Measurements from ENCODE around the gene TAF5L.
A peak's percentile ranks its signal among the peaks of the same experiment; 100 is the strongest.
"Not testable (repeated sequence)": the region's sequence is repeated elsewhere in the genome, so short reads cannot be mapped to it uniquely, and the experiment has no call there.

TAF5L gene

GRCh38 chr1:229567109-229567868 is 58.6 kb downstream of the TAF5L start:
- DNase-seq (ENCODE audit: low read depth), result no peak

DNA sequence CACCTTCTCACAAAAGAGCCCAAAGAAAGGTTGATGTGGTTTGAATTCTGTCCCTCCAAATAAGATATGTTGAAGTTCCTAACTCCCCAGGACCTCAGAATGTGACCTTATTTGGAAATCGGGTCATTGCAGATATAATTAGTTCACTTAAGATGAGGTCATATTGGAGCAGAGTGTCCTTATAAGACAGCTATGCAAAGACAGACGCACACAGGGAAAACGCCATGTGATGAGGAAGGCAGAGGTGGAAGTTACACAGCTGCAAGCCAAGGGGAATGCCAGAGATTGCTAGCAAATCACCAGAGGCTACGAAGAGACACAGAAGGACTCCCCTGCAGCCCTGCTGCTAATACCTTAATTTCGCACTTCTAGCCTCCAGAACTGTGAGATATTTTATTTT is 62.2 kb downstream of the TAF5L start:
- DNase-seq (ENCODE audit: low read depth), result no peak

GRCh38 chr1:229563241-229563640 is 62.7 kb downstream of the TAF5L start:
- no peak for DNase-seq (ENCODE audit: low read depth)

GRCh38 chr1:229562686-229563085 is 63.2 kb downstream of the TAF5L start:
- no peak for DNase-seq (ENCODE audit: low read depth)

GRCh38 chr1:229561141-229561540 is 64.8 kb downstream of the TAF5L start:
- no peak for DNase-seq (ENCODE audit: low read depth)

DNA sequence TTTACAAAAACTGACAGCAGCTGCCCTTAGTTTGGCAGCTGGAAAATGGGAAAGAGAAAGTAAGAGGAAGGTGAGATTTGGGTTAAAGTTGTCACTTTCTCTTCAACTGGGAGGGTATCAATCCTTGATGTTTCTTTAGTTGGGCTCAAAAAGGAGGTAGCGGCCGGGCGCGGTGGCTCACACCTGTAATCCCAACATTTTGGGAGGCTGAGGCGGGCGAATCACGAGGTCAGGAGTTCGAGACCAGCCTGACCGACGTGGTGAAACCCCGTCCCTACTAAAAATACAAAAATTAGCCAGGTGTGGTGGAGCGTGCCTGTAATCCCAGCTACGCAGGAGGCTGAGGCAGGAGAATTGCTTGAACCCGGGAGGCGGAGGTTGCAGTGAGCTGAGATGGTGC is 65.8 kb downstream of the TAF5L start:
- not testable (repeated sequence) for DNase-seq (ENCODE audit: low read depth)

DNA sequence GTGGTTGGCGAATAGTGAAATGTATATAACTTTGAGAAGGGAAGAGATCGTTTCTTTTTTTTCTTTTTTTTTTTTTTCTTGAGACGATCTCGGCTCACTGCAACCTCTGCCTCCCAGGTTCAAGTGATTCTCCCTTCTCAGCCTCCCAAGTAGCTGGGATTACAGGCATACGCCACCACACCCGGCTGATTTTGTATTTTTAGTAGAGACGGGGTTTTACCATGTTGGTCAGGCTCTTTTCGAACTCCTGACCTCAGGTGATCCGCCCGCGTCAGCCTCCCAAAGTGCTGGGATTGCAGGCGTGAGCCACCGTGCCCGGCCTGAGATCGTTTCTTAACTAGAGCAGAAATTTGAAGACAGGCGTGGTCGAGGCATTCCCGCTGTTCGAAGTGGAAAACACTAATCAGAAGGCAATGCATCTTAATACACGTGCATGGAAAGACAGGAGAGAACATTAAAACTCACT is 66.6 kb downstream of the TAF5L start:
- not testable (repeated sequence) for DNase-seq (ENCODE audit: low read depth)

- peak; percentile 65 for DNase-seq (ENCODE audit: low read depth)
Observed at GRCh38 chr1:229558460-229559335, 67.2 kb downstream of the TAF5L start, which contains the start of gene ABCB10. TSS of gene ABCB10 (minus strand) at chr1:229558707. CDS start at chr1:229558652, 55 bp downstream.

GRCh38 chr1:229557913-229558414 is 68.0 kb downstream of the TAF5L start:
- no peak for DNase-seq (ENCODE audit: low read depth)

DNA sequence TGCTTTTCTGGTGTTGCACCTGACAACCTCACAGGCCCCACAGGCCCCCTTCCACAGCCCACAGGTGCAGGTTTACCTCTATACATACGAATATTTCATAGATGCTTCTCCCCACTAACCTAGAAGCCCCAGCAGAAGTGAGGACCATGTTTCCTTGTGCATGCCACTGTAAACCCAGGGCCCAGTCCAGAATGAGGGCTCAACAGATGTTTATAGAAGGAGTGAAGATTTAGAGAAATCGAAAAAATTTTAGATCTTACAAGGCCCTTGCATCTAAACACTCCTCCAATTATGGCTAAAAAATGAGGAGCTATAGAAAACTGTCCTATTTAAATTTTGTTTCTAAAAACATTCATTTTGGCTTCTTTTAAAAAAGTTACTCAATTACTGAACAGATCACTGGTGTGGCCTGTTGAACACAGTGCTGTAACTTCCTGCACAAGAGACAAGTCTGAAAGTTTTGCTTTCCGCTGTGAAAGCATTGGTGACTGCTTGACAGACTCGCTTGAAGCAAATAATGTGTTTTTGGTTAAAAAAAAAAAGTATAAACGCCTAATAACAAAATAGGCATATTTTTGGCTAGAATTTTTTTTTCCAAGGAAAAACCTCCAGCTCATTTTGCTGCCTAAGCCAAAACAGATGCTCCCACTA is 68.6 kb downstream of the TAF5L start:
- no peak for DNase-seq (ENCODE audit: low read depth)

DNA sequence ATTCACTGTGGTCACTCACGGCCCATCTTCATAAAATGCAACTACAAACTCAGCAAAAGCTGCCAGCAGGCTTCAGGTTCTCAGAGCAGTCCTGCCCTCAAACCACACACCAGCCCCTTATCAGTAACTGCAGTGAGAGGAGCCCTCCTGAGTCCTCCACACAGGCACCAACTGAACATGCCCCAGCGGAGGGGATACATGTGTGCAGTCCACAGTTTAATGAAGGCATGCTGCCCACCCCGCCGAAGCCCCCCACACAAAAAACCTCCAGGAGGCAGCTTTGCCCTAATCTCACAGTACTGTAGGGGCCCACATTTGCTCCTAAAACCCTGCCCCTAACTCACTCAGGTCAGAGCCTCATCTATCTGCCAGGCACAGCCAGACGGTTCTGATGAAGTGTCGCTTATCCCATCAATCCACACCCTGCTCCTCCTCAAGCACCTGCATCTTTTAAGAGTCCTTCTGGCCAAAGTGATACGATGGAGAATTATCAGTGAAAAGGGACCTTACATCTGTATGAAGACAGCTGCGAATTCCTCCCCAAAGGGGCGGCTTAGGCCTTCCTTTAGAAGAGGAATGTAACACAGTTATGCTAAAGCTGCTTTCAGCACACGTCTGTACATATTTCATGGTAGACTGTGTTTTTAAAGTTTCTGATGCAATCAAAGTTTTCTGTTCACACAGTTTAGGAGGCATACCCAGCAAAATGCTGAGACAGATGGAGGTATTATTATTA is 70.9 kb downstream of the TAF5L start:
- no peak for DNase-seq (ENCODE audit: low read depth)

DNA sequence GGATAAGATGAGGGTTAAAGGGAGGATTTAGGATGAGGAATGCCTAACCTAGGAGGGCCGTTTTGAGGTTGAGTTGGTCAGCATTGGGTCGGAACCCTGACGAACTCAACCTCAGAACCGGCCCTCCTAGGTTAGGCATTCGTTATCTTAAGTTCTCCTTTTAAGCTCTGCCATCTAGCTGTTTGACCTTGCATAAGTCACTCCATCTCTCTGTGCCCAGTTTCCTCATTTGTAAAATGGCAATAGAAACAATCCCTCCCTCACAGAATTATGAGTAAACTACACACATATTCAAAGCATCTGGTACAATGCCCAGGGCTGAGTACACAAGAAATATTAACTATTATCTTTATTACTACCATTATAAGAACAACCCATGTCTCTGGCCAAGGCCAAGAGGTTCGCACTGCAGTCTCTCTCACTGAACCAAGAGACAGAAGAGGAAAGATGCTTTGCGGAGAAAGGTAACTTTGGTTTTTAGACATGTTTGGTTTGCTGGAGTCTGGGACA is 72.2 kb downstream of the TAF5L start:
- DNase-seq (ENCODE audit: low read depth), result no peak

GRCh38 chr1:229552732-229553131 is 73.2 kb downstream of the TAF5L start:
- DNase-seq (ENCODE audit: low read depth), result no peak

DNA sequence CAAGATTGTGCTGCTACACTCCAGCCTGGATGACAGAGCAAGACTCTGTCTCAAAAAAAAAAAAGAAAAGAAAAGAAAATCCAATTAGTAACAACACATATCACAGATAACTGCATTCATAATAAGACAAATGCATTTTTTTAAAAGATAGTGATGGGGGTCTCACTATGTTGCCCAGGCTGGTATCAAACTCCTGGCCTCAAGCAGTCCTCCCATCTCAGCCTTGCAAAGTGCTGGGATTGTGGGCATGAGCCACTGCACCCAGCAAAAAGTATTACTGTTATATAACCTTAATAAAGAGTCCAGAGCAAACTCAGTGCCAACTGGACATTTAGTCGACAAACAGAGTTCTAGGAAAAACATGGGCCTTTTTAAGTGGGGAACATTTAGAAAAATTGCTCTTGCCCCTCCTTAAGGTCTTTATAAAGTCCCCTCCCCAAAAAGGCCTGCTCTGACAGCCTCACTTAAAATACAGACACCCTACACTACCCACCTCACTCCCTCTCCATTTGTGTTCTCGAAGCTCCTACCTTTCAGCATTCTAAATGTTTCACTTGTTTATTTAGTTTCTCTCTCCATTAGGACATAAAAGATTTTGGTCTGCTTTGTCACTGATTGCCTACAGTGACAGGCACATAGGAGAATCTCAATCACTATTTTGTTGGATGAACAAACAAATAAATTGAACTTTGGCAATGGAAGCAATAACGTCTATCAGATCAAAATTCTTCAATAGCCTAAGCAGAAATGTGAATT is 74.9 kb downstream of the TAF5L start:
- DNase-seq (ENCODE audit: low read depth), result no peak

GRCh38 chr1:229547542-229547941 is 78.4 kb downstream of the TAF5L start:
- no peak for DNase-seq (ENCODE audit: low read depth)

DNA sequence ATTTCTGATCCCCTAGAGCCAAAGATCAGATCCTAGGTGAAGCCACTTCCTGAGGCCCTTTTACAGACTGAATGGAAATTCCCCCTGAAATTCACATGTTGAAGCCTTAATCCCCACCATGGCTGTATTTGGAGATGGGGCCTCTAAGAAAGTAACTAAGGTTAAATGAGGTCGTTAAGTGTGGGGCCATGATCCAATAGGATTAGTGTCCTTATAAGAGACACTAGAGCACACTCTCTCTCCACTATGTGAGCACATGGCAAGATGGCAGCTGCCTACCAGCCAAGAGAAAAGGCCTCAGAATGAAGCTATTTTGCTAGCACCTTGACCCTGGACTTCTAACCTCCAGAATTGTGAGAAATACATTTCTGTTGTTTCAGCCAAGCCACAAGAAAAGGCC is 81.3 kb downstream of the TAF5L start:
- DNase-seq (ENCODE audit: low read depth), result no peak
